GM19397 (cell line): ENCODE measurements around the gene MAPKAPK5.
A peak's percentile ranks its signal among the peaks of the same experiment; 100 is the strongest.
"Not testable (repeated sequence)": the region's sequence is repeated elsewhere in the genome, so short reads cannot be mapped to it uniquely, and the experiment has no call there.

Experiments used
- ATAC-seq: cut with Tn5 transposase; IDR thresholded peaks from one replicate; pipeline ENCODE4 v1.9.1; 2021; ENCODE audit warnings: mild to moderate bottlenecking, moderate library complexity; ENCODE audit not compliant: unreplicated experiment

The MAPKAPK5 gene

GRCh38 chr12:111827907-111828306 is 14.1 kb upstream of the MAPKAPK5 start:
- no peak for ATAC-seq

GRCh38 chr12:111828338-111828979 is 13.6 kb upstream of the MAPKAPK5 start:
- no peak for ATAC-seq

DNA sequence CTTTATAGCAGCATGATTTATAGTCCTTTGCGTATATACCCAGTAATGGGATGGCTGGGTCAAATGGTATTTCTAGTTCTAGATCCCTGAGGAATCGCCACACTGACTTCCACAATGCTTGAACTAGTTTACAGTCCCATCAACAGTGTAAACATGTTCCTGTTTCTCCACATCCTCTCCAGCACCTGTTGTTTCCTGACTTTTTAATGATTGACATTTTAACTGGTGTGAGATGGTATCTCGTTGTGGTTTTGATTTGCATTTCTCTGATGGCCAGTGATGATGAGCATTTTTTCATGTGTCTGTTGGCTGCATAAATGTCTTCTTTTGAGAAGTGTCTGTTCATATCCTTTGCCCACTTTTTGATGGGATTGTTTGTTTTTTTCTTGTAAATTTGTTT is 12.4 kb upstream of the MAPKAPK5 start:
- ATAC-seq: not testable (repeated sequence)

DNA sequence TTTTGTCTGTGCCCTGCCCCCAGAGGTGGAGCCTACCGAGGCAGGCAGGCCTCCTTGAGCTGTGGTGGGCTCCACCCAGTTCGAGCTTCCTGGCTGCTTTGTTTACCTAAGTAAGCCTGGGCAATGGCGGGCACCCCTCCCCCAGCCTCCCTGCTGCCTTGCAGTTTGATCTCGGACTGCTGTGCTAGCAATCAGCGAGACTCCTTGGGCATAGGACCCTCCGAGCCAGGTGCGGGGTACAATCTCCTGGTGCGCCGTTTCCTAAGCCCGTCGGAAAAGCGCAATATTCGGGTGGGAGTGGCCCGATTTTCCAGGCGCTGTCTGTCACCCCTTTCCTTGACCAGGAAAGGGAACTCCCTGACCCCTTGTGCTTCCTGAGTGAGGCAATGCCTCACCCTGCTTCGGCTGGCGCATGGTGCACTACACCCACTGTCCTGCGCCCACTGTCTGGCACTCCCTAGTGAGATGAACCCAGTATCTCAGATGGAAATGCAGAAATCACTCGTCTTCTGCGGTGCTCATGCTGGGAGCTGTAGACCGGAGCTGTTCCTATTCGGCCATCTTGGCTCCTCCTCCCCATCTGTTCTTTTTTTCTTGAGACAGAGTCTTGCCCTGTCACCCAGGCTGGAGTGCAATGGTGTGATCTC is 7.2 kb upstream of the MAPKAPK5 start:
- ATAC-seq: not testable (repeated sequence)

DNA sequence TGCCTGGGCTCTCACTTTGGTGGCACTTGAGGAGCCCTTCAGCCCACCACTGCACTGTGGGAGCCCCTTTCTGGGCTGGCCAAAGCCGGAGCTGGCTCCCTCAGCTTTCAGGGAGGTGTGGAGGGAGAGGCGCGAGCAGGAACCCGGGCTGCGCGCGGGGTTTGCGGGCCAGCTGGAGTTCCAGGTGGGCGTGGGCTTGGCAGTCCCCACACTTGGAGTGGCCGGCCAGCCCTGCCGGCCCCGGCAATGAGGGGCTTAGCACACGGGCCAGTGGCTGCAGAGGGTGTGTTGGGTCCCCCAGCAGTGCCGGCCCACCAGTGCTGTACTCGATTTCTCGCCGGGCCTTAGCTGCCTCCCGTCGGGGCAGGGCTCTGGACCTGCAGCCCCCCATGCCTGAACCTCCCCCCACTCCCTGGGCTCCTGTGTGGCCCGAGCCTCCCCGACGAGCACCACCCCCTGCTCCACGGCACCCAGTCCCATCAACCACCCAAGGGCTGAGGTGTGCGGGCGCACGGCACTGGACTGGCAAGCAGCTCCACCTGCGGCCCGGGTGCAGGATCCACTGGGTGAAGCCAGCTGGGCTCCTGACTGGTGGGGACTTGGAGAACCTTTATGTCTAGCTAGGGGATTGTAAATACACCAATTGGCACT is 6.4 kb upstream of the MAPKAPK5 start:
- ATAC-seq: not testable (repeated sequence)

- no peak for ATAC-seq
These were observed 3.7 kb upstream of the MAPKAPK5 start for GRCh38 chr12:111838353-111838752.

- no peak for ATAC-seq
These were observed 1.2 kb upstream of the MAPKAPK5 start for GRCh38 chr12:111840807-111841206.

DNA sequence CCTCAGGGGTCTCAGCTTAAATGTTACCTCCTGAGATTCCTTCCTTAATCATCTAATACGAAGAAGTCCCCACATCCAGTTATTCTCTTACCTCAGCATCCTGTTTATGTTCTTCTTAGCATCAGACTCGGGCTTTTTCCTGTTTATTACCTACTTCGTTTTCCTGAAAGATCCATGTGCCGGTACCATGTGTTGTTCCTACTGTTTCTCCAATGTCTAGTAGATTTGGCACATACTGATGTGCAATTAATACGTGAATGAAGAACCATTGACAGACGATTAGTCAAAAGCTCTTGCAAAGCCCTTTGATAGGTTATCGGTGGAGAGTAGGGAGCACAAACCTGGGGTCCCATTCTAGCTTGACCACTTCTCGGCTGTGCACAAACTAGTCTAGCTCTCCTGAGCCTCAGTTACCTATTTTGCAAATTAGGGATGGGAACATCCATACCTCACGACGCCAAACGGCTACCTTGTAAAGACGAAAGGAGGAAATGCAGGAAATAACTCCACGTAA is 735 bp upstream of the MAPKAPK5 start:
- peak; percentile 4 for ATAC-seq

GRCh38 chr12:111842556-111843396 is 748 bp downstream of the MAPKAPK5 start:
- ATAC-seq: peak; percentile 25

DNA sequence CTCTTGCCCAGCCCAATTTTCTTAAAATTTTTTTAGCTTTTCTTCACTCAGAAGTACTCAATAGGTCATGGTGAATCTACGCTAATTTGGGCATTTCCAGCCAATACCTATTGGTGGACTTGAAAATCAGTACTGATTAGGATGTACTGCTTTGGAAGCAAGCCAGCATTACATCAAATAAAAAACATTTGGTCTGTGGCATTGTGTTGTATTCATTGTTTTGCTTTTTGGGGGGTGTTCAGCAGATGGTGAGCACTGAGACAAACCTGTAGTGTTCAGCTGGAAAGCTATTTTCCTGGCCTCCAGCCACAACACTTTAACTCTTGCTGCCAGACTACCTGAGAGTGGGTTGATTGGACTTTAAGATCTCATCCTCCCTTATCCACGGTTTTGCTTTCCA is 4.0 kb downstream of the MAPKAPK5 start:
- ATAC-seq: no peak

GRCh38 chr12:111850526-111850925 is 8.5 kb downstream of the MAPKAPK5 start:
- no peak for ATAC-seq

GRCh38 chr12:111858186-111858585 is 16.2 kb downstream of the MAPKAPK5 start:
- no peak for ATAC-seq

- no peak for ATAC-seq
These were observed 16.8 kb downstream of the MAPKAPK5 start for GRCh38 chr12:111858778-111859177.

DNA sequence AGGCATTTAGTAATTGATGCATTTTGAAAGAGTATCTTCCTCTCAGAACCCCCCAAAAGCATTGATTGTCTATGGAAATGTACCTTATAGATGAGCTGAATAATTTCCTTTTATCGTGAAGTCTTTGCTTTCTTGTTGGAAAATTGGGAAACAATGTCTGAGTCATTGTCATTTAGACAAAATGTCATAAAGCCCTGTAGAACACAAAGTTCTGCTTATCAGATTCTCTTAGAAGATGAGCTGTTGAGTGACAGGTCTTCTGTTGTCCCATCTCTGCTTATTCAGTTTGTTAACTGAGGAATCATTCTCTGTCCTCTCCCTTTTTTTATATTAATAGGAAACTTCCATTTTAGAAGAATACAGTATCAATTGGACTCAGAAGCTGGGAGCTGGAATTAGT is 22.9 kb downstream of the MAPKAPK5 start:
- no peak for ATAC-seq

DNA sequence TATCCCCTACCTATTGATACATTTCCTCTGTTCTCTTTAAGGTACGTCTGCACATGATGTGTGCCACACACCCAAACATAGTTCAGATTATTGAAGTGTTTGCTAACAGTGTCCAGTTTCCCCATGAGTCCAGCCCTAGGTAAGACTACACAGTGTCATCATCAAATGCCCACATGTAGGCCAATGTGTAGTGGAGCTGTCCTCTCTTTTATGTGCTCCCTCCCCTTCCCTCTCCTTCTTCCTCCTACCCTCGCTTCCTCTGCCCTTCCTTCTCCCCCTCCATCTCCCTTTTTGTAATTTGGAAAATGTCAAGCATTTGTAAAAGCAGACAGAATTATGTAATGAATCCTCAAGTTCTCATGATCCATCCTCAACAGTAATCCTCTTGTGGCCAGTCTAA is 25.5 kb downstream of the MAPKAPK5 start:
- no peak for ATAC-seq

GRCh38 chr12:111868676-111869588 is 26.9 kb downstream of the MAPKAPK5 start:
- ATAC-seq: no peak

GRCh38 chr12:111869671-111870070 is 27.6 kb downstream of the MAPKAPK5 start:
- ATAC-seq: no peak

- no peak for ATAC-seq
These were observed 28.2 kb downstream of the MAPKAPK5 start for GRCh38 chr12:111870216-111870615.

DNA sequence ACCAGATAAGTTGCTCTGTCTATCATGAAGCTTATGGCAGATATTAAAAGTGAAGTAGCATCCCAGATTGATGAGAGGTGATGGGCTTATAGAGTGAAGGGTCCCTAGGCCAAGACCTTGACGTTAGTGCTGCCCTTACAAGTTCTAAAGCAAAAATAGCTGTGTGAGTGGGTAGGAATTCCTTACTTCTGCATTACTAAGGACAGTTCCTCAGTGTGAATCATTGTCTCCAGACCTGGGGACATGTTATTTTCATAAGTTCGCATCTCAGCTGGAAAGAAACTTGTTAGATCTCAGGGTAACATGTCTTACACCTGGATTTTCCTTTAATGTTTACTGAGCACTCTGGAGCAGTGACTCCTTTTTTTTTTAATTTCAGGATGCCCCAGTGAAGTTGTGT is 28.7 kb downstream of the MAPKAPK5 start:
- no peak for ATAC-seq

GRCh38 chr12:111873113-111873512 is 31.1 kb downstream of the MAPKAPK5 start:
- no peak for ATAC-seq
